GM13976 (cell line): ENCODE measurements around the gene TADA2A.

Experiments
- DNase-seq: peaks from one replicate; pipeline ENCODE4 v3.0.0; 2012; ENCODE audit warnings: low spot score
- CTCF ChIP-seq: IDR thresholded peaks from 2 replicates; pipeline ENCODE4 v1.5.1; 2012; ENCODE audit warnings: borderline replicate concordance, mild to moderate bottlenecking; ENCODE audit not compliant: insufficient read depth; ENCODE audit errors: extremely low read depth, missing control alignments, control extremely low read depth
- in situ Hi-C: fragments of 300-500 bp; cut with MboI; formaldehyde crosslinking; loops from one replicate; pipeline ENCODE4 v1.12.0; 2022; ENCODE audit warnings: low sequenced_read_pairs, mixed read lengths, inconsistent platforms; ENCODE audit not compliant: unreplicated experiment

The TADA2A gene

GRCh38 chr17:37417852-37418251 is 11.2 kb downstream of the TADA2A start:
- TF ChIP-seq CTCF = no peak
- no peak for DNase-seq
- in situ Hi-C loops = no loop called here

- no peak for DNase-seq
- in situ Hi-C loops = no loop called here
- no peak for TF ChIP-seq CTCF
These were observed 16.4 kb downstream of the TADA2A start for GRCh38 chr17:37422971-37423625.

GRCh38 chr17:37425268-37425667 is 18.6 kb downstream of the TADA2A start:
- no peak for DNase-seq
- TF ChIP-seq CTCF = no peak
- in situ Hi-C loops = no loop called here

GRCh38 chr17:37429039-37429438 is 22.4 kb downstream of the TADA2A start:
- in situ Hi-C loops = no loop called here
- no peak for TF ChIP-seq CTCF
- no peak for DNase-seq

GRCh38 chr17:37429453-37429852 is 22.8 kb downstream of the TADA2A start:
- TF ChIP-seq CTCF = no peak
- in situ Hi-C loops = no loop called here
- DNase-seq = no peak

- in situ Hi-C loops = no loop called here
- peak; percentile 58 for DNase-seq
- TF ChIP-seq CTCF = no peak
These were observed 23.5 kb downstream of the TADA2A start for GRCh38 chr17:37430051-37430627.

GRCh38 chr17:37432671-37433070 is 26.0 kb downstream of the TADA2A start:
- no peak for DNase-seq
- no peak for TF ChIP-seq CTCF
- in situ Hi-C loops = no loop called here
